Stomach (tissue), 9 donors: ENCODE data around the gene IGF1R. TPM values are rescaled to one million over a fixed set of nuclear protein-coding genes. Genes with fewer than 3 reads are reported as not detected.

Experiments used
- DNase-seq, 2 donors: peaks; one replicate each; pipeline versions ENCODE4 v3.0.0 to v3.0.0-alpha.2; 2013 to 2019
- H3K27ac ChIP-seq, 5 donors: fragments of 200-600 bp in 4 of 5; sonication (generic) in 4 of 5; one replicate each; pipeline ENCODE4 v1.5.1; 2013 to 2019; ENCODE audit warnings: mild to moderate bottlenecking in 1 of 5, moderate library complexity in 1 of 5
- H3K27me3 ChIP-seq, 3 donors: fragments of 200-600 bp; sonication (generic); one replicate each; pipeline ENCODE4 v1.5.1; 2017 to 2019; ENCODE audit warnings: mixed run types in 1 of 3
- H3K36me3 ChIP-seq, 4 donors: fragments of 200-600 bp; sonication (generic); 1 replicate in 3 of 4; 2 replicates in 1 of 4; pipeline ENCODE4 v1.5.1; 2016 to 2019
- H3K4me1 ChIP-seq, 4 donors: fragments of 200-600 bp; sonication (generic); one replicate each; pipeline ENCODE4 v1.5.1; 2016 to 2019
- H3K4me3 ChIP-seq, 4 donors: fragments of 200-600 bp; sonication (generic) in 3 of 4; one replicate each; pipeline ENCODE4 v1.5.1; 2016 to 2019; ENCODE audit warnings: mild to moderate bottlenecking in 1 of 4
- H3K9me3 ChIP-seq, 4 donors: fragments of 200-600 bp; sonication (generic); one replicate each; pipeline ENCODE4 v1.5.1; 2016 to 2019
- EP300 ChIP-seq: sonication (generic); formaldehyde crosslinking; IDR thresholded peaks from one replicate; pipeline ENCODE4 v1.6.1; 2017; ENCODE audit warnings: antibody characterized with exemption
- POLR2A ChIP-seq, 4 donors: fragments of 450-650 bp; IDR thresholded peaks; one replicate each; pipeline ENCODE4 v1.6.1; 2016; ENCODE audit warnings: antibody characterized with exemption in 4 of 4, control low read depth in 2 of 4, mild to moderate bottlenecking in 1 of 4, moderate library complexity in 1 of 4
- POLR2AphosphoS5 ChIP-seq, 3 donors: sonication (generic); formaldehyde crosslinking; IDR thresholded peaks; one replicate each; pipeline ENCODE4 v1.6.1; 2016; ENCODE audit warnings: antibody characterized with exemption in 3 of 3
- WGBS, 5 donors: extraction: QIAGEN DNeasy Blood & Tissue Kit in 3 of 5; methylation state at CpG; one replicate each; pipeline versions ENCODE4 v1.1.5 to v1.1.7; 2013 to 2018; 5-methylcytosine and 5-hydroxymethylcytosine counted together
- intact Hi-C: fragments of 100-400 bp; cut with DNase I; formaldehyde crosslinking; loops from one replicate; pipeline ENCODE4 v1.15.1; 2023; ENCODE audit warnings: low total_unique reads
- polyA plus RNA-seq, 3 donors: library from polyadenylated mRNA; stranded (reverse); fragments of 200-250 nt; gene quantifications; one replicate each; pipeline ENCODE4 v1.2.3, GENCODE V29; 2013
- total RNA-seq, 5 donors: library from RNA; depleted of rRNA; stranded (reverse); fragments of >200 nt; gene quantifications; one replicate each; pipeline versions ENCODE4 v1.1.0 to v1.2.3, GENCODE V29; 2014 to 2016
- TF ChIP-seq, protein P1 (sequence below), 7 experiments: fragments of 450-650 bp in 4 of 7; fragments of 200-600 bp in 3 of 7; sonication (generic) in 3 of 7; IDR thresholded peaks; one replicate each; pipeline ENCODE4 v1.5.1; 2016 to 2019; ENCODE audit warnings: antibody characterized with exemption in 7 of 7, control low read depth in 2 of 7, mild to moderate bottlenecking in 1 of 7
- donor health status: healthy with polysubstance abuse.
- donor health status: Bipolar disorder and iron deficiency.
- donor health status: healthy.

Gene IGF1R
- total and polyA plus RNA-seq, 8 donors = 2.3 to 131 (median 42.8) TPM

DNA sequence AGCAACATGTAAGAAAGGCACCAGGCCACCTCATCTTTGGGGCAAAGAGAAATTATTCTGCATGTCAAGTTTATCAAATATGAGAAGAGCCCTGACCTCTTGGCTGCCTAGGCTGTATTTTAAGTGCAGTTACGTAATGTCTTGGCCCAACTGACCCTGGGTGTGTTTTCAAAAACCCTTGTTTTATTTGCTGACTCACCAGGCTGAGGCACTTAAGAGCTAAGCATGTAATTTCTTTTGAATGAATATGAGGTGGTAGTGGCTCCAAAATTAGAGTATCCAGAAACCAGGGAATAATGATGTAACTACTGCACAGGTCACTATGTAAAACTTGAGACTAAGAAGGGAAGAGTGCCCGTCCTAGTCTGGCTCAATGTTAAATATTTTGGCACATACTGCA is 335.0 kb downstream of the IGF1R start:
- TF ChIP-seq EP300 (no peak), POLR2AphosphoS5 (IDR thresholded peaks at IDR 0.05) (peak in 2 of 3 donors; percentile 65 to 67), POLR2A (IDR thresholded peaks at IDR 0.05) (no peak)
- TF ChIP-seq, protein P1, sequence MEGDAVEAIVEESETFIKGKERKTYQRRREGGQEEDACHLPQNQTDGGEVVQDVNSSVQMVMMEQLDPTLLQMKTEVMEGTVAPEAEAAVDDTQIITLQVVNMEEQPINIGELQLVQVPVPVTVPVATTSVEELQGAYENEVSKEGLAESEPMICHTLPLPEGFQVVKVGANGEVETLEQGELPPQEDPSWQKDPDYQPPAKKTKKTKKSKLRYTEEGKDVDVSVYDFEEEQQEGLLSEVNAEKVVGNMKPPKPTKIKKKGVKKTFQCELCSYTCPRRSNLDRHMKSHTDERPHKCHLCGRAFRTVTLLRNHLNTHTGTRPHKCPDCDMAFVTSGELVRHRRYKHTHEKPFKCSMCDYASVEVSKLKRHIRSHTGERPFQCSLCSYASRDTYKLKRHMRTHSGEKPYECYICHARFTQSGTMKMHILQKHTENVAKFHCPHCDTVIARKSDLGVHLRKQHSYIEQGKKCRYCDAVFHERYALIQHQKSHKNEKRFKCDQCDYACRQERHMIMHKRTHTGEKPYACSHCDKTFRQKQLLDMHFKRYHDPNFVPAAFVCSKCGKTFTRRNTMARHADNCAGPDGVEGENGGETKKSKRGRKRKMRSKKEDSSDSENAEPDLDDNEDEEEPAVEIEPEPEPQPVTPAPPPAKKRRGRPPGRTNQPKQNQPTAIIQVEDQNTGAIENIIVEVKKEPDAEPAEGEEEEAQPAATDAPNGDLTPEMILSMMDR (IDR thresholded peaks at IDR 0.05) = no peak
- H3K27ac ChIP-seq = peak overlapping the region in 4 of 5 donors; percentile 9 to 73 (median 66)
- DNase-seq = peak; percentile 32 to 65
- no peak overlapping the region for H3K4me3 ChIP-seq
- 18 to 29% (median 28%) methylated on average over 2 of the region's 2 CpGs for WGBS, 5 donors
- H3K9me3 ChIP-seq = peaks cover 0 to 9% (median 0%) of the 10 kb centered on the region in 4 donors
- H3K36me3 ChIP-seq = no peaks in the 10 kb centered on the region
- intact Hi-C loops = no loop called here
- no peaks in the 10 kb centered on the region for H3K27me3 ChIP-seq
- H3K4me1 ChIP-seq = peaks cover 0 to 21% (median 11%) of the 10 kb centered on the region in 4 donors

DNA sequence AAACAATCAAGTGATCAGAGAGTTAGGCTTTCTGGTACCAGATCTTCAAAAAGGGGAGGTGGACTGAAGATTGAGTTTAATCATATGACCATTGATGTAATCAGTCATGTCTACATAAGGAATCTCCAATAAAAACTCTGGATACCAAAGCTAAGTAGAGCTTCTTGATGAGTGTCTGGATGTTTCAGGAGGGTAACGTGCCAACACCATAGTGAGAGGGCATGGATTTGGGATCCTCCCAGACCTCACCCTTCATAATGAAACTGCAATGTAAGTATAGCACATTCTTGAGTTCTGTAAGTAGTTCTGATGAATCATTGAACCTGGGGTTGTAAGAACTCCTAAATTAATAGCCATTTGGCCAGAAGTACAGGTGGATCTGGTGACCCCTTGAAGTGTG is 337.9 kb downstream of the IGF1R start:
- Histone ChIP-seq H3K9me3 (peaks cover 0 to 9% (median 0%) of the 10 kb centered on the region in 4 donors), H3K27ac (no peak overlapping the region), H3K4me3 (no peak overlapping the region), H3K4me1 (peaks cover 0 to 21% (median 11%) of the 10 kb centered on the region in 4 donors), H3K27me3 (no peaks in the 10 kb centered on the region), H3K36me3 (no peaks in the 10 kb centered on the region)
- TF ChIP-seq POLR2A (IDR thresholded peaks at IDR 0.05) (no peak), POLR2AphosphoS5 (IDR thresholded peaks at IDR 0.05) (no peak), EP300 (no peak)
- TF ChIP-seq, protein P1 (IDR thresholded peaks at IDR 0.05) = no peak
- DNase-seq = no peak
- 85 to 91% (median 88%) methylated on average over 1 of the region's 1 CpG for WGBS, 5 donors
- intact Hi-C loops = no loop called here

DNA sequence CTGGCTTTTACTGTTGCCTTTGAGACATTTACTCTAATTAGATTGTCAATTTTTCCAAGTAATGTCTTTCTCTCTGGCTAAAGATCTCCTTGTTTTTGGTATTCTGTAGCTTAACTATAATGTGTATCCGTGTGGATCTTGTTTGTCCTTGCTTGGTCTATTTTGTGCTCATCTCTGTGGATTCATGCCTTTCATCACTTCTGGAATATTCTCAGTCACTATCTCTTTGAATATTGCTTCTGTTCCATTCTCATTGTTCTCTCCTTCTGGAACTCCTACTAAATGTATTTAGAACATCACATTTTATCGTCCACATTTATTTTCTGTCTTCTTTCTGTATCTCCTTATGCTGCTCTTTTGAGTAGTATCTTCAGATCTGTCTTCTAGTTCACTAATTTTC is 346.6 kb downstream of the IGF1R start:
- peaks cover 0 to 6% (median 0%) of the 10 kb centered on the region in 4 donors for H3K9me3 ChIP-seq
- TF ChIP-seq EP300 = no peak
- no peak for TF ChIP-seq POLR2A (IDR thresholded peaks at IDR 0.05)
- no peak for TF ChIP-seq POLR2AphosphoS5 (IDR thresholded peaks at IDR 0.05)
- TF ChIP-seq, protein P1 (IDR thresholded peaks at IDR 0.05) = no peak
- no peak overlapping the region for H3K27ac ChIP-seq
- H3K36me3 ChIP-seq = no peaks in the 10 kb centered on the region
- H3K4me3 ChIP-seq = no peak overlapping the region
- 89 to 99% (median 92%) methylated on average over 2 of the region's 2 CpGs for WGBS, 5 donors
- intact Hi-C loops = no loop called here
- no peak for DNase-seq
- H3K4me1 ChIP-seq = no peaks in the 10 kb centered on the region
- no peaks in the 10 kb centered on the region for H3K27me3 ChIP-seq

DNA sequence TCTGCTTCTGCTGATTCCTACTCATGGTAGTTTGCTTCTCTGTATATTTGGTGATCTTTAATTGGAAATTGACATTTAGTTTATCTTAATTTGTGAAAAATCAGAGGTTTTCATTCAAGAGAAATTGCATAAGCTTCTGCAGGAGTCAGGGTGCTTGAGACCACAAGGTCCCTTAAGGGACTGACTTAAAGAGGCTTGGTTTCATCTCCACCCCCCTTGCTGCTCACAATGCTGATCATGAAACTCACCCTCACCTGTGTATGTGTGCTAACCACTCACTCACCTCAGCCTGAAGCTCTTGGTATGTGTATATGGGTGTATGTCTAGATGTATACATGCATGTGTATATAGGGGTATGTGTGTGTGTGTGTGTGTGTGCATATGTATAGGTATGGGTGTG is 347.8 kb downstream of the IGF1R start:
- no peaks in the 10 kb centered on the region for H3K27me3 ChIP-seq
- H3K27ac ChIP-seq = no peak overlapping the region
- peaks cover 0 to 6% (median 0%) of the 10 kb centered on the region in 4 donors for H3K9me3 ChIP-seq
- DNase-seq = no peak
- no peak overlapping the region for H3K4me3 ChIP-seq
- H3K4me1 ChIP-seq = no peaks in the 10 kb centered on the region
- H3K36me3 ChIP-seq = no peaks in the 10 kb centered on the region
- TF ChIP-seq EP300 (no peak), POLR2A (IDR thresholded peaks at IDR 0.05) (no peak), POLR2AphosphoS5 (IDR thresholded peaks at IDR 0.05) (no peak)
- TF ChIP-seq, protein P1 (IDR thresholded peaks at IDR 0.05) = no peak
- intact Hi-C loops = no loop called here
